Measurements from ENCODE around the gene SPINT2. TPM values are rescaled to one million over a fixed set of nuclear protein-coding genes. Genes with fewer than 3 reads are reported as not detected.

Gene SPINT2
- total and polyA plus RNA-seq, 4 donors, result 95.5 to 242 (median 162) TPM

DNA sequence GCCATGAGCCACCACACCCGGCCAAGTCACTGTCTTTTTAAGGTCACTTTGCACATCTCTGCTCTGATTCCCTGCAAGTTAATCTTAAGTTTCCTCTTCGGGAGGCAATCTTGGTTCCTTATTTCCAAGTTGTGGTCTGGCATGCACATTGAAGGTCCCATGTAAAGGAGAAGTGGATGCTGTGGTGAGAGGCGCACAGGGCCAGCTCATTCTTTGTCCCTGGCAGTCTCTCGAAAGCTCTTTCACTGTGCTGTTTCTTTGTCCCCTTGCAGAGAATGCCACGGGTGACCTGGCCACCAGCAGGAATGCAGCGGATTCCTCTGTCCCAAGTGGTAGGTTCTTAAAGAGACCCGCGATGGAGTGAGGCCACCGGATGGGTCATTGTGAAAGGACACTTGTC, 23.2 kb downstream of the SPINT2 start:
- Histone ChIP-seq H3K27ac (ENCODE audit: low read depth, low read length) (no peak overlapping the region), H3K27me3 (ENCODE audit: control insufficient read depth, insufficient read depth, low read length) (no peaks in the 10 kb centered on the region), H3K36me3 (ENCODE audit: control insufficient read depth, insufficient read depth, low read length) (peaks cover 55% of the 10 kb centered on the region), H3K4me3 (ENCODE audit: low read depth, low read length) (no peak overlapping the region), H3K9me3 (ENCODE audit: control insufficient read depth, insufficient read depth, low read length) (no peaks in the 10 kb centered on the region), H3K4me1 (ENCODE audit: control insufficient read depth, insufficient read depth, low read length) (peaks cover 23% of the 10 kb centered on the region)
- no peak for DNase-seq (ENCODE audit: low read depth in 4 of 6, low spot score in 6 of 6)
- WGBS (ENCODE audit: insufficient coverage), result 27% methylated on average over 9 of the region's 9 CpGs

- WGBS (ENCODE audit: insufficient coverage), result 52% methylated on average over 12 of the region's 16 CpGs
- no peak overlapping the region for H3K27ac ChIP-seq (ENCODE audit: low read depth, low read length)
Observed at GRCh38 chr19:38288123-38288855, 23.9 kb downstream of the SPINT2 start.

DNA sequence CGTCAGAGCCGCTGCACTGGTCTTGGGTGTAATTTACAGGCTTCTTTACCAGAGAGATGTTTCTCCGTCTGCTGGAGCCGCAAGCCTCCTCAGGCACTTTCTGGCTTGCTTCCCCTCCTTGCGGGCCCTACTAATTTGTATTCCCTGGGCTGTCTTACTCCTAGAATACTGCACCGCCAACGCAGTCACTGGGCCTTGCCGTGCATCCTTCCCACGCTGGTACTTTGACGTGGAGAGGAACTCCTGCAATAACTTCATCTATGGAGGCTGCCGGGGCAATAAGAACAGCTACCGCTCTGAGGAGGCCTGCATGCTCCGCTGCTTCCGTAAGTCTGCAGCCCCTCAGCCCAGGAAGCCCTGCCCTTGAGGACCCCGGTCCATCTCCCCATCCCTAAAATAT, 25.6 kb downstream of the SPINT2 start:
- H3K4me3 ChIP-seq (ENCODE audit: low read depth, low read length), result no peak overlapping the region
- H3K27me3 ChIP-seq (ENCODE audit: control insufficient read depth, insufficient read depth, low read length), result no peaks in the 10 kb centered on the region
- DNase-seq (ENCODE audit: low read depth in 4 of 6, low spot score in 6 of 6), result no peak
- peaks cover 63% of the 10 kb centered on the region for H3K36me3 ChIP-seq (ENCODE audit: control insufficient read depth, insufficient read depth, low read length)
- 67% methylated on average over 10 of the region's 15 CpGs for WGBS (ENCODE audit: insufficient coverage)
- H3K4me1 ChIP-seq (ENCODE audit: control insufficient read depth, insufficient read depth, low read length), result peaks cover 33% of the 10 kb centered on the region
- no peaks in the 10 kb centered on the region for H3K9me3 ChIP-seq (ENCODE audit: control insufficient read depth, insufficient read depth, low read length)
- no peak overlapping the region for H3K27ac ChIP-seq (ENCODE audit: low read depth, low read length)

More at GRCh38 chr19:38288123-38288855, 23.9 kb downstream of the SPINT2 start:
- H3K27me3 ChIP-seq (ENCODE audit: control insufficient read depth, insufficient read depth, low read length), result no peaks in the 10 kb centered on the region
- H3K36me3 ChIP-seq (ENCODE audit: control insufficient read depth, insufficient read depth, low read length), result peaks cover 62% of the 10 kb centered on the region
- no peaks in the 10 kb centered on the region for H3K9me3 ChIP-seq (ENCODE audit: control insufficient read depth, insufficient read depth, low read length)
- DNase-seq (ENCODE audit: low read depth in 4 of 6, low spot score in 6 of 6), result no peak
- H3K4me1 ChIP-seq (ENCODE audit: control insufficient read depth, insufficient read depth, low read length), result peaks cover 23% of the 10 kb centered on the region
- H3K4me3 ChIP-seq (ENCODE audit: low read depth, low read length), result no peak overlapping the region

DNA sequence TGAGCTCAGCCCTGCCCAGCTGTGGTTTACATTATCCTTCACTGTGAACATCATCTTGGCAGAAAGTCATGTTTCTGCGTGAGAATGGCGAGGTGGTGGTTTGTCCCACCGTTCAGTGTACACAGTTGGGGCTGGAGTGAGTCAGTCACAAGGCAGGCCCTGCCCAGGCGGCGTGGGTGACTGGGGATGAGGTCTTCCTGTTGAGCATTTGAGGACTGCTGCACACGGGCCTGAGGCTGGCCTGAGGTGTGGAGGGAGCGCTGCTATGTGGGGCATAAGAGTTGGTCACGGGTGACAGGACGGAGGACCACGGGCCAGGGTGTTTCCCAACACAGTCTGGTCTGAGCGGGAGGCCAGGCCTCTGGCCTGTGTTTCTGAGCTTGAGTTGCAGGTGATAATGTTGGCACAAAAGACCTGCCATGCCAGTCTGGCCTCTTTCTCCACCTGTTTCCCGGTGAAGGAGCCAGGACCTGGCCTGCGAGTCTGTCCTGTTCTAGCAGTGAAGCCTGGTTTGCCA, 26.3 kb downstream of the SPINT2 start:
- H3K4me3 ChIP-seq (ENCODE audit: low read depth, low read length), result no peak overlapping the region
- H3K9me3 ChIP-seq (ENCODE audit: control insufficient read depth, insufficient read depth, low read length), result no peaks in the 10 kb centered on the region
- no peak for DNase-seq (ENCODE audit: low read depth in 4 of 6, low spot score in 6 of 6)
- 78% methylated on average over 13 of the region's 13 CpGs for WGBS (ENCODE audit: insufficient coverage)
- H3K27ac ChIP-seq (ENCODE audit: low read depth, low read length), result no peak overlapping the region
- H3K4me1 ChIP-seq (ENCODE audit: control insufficient read depth, insufficient read depth, low read length), result peaks cover 33% of the 10 kb centered on the region
- peaks cover 62% of the 10 kb centered on the region for H3K36me3 ChIP-seq (ENCODE audit: control insufficient read depth, insufficient read depth, low read length)
- no peaks in the 10 kb centered on the region for H3K27me3 ChIP-seq (ENCODE audit: control insufficient read depth, insufficient read depth, low read length)

GRCh38 chr19:38291855-38292254, 27.5 kb downstream of the SPINT2 start:
- Histone ChIP-seq H3K4me1 (ENCODE audit: control insufficient read depth, insufficient read depth, low read length) (peaks cover 33% of the 10 kb centered on the region), H3K27ac (ENCODE audit: low read depth, low read length) (no peak overlapping the region), H3K9me3 (ENCODE audit: control insufficient read depth, insufficient read depth, low read length) (no peaks in the 10 kb centered on the region), H3K4me3 (ENCODE audit: low read depth, low read length) (no peak overlapping the region), H3K27me3 (ENCODE audit: control insufficient read depth, insufficient read depth, low read length) (no peaks in the 10 kb centered on the region), H3K36me3 (ENCODE audit: control insufficient read depth, insufficient read depth, low read length) (peaks cover 56% of the 10 kb centered on the region)
- 83% methylated on average over 9 of the region's 15 CpGs for WGBS (ENCODE audit: insufficient coverage)
- DNase-seq (ENCODE audit: low read depth in 4 of 6, low spot score in 6 of 6), result no peak

- H3K9me3 ChIP-seq (ENCODE audit: control insufficient read depth, insufficient read depth, low read length), result no peaks in the 10 kb centered on the region
- DNase-seq (ENCODE audit: low read depth in 4 of 6, low spot score in 6 of 6), result no peak
- H3K27me3 ChIP-seq (ENCODE audit: control insufficient read depth, insufficient read depth, low read length), result no peaks in the 10 kb centered on the region
- H3K36me3 ChIP-seq (ENCODE audit: control insufficient read depth, insufficient read depth, low read length), result peaks cover 49% of the 10 kb centered on the region
- H3K27ac ChIP-seq (ENCODE audit: low read depth, low read length), result no peak overlapping the region
- WGBS (ENCODE audit: insufficient coverage), result 82% methylated on average over 6 of the region's 9 CpGs
- H3K4me1 ChIP-seq (ENCODE audit: control insufficient read depth, insufficient read depth, low read length), result peaks cover 25% of the 10 kb centered on the region
- H3K4me3 ChIP-seq (ENCODE audit: low read depth, low read length), result no peak overlapping the region
Observed at GRCh38 chr19:38293281-38293680, 28.9 kb downstream of the SPINT2 start.

DNA sequence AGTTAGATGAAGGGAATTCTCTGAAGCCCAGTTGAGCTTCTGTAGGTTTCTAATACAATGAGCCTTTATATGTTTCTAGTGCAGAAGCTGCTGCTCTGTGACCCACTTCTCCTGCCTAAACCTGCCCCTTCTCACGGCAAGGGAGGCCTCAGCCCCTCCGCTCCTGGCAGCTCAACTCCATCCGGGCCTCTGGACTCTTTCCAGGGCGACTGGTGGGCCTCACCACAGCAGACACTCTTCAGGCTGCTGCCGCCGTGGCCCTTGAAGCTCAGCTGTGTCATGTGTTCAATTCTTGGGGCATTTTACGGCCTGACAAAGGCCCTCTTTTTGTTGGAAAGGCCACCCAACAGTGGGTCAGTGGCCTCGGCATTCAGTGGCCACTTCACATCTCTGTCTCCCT, 29.7 kb downstream of the SPINT2 start:
- H3K36me3 ChIP-seq (ENCODE audit: control insufficient read depth, insufficient read depth, low read length), result peaks cover 41% of the 10 kb centered on the region
- H3K27ac ChIP-seq (ENCODE audit: low read depth, low read length), result no peak overlapping the region
- WGBS (ENCODE audit: insufficient coverage), result 36% methylated on average over 8 of the region's 8 CpGs
- no peak overlapping the region for H3K4me3 ChIP-seq (ENCODE audit: low read depth, low read length)
- H3K27me3 ChIP-seq (ENCODE audit: control insufficient read depth, insufficient read depth, low read length), result no peaks in the 10 kb centered on the region
- no peaks in the 10 kb centered on the region for H3K9me3 ChIP-seq (ENCODE audit: control insufficient read depth, insufficient read depth, low read length)
- DNase-seq (ENCODE audit: low read depth in 4 of 6, low spot score in 6 of 6), result no peak
- peaks cover 17% of the 10 kb centered on the region for H3K4me1 ChIP-seq (ENCODE audit: control insufficient read depth, insufficient read depth, low read length)

GRCh38 chr19:38298821-38299680, 34.7 kb downstream of the SPINT2 start:
- WGBS (ENCODE audit: insufficient coverage), result 64% methylated on average over 10 of the region's 11 CpGs
- H3K4me3 ChIP-seq (ENCODE audit: low read depth, low read length), result no peak overlapping the region
- peaks cover 10% of the 10 kb centered on the region for H3K36me3 ChIP-seq (ENCODE audit: control insufficient read depth, insufficient read depth, low read length)
- no peak for DNase-seq (ENCODE audit: low read depth in 4 of 6, low spot score in 6 of 6)
- no peaks in the 10 kb centered on the region for H3K27me3 ChIP-seq (ENCODE audit: control insufficient read depth, insufficient read depth, low read length)
- H3K9me3 ChIP-seq (ENCODE audit: control insufficient read depth, insufficient read depth, low read length), result no peaks in the 10 kb centered on the region
- H3K27ac ChIP-seq (ENCODE audit: low read depth, low read length), result no peak overlapping the region
- H3K4me1 ChIP-seq (ENCODE audit: control insufficient read depth, insufficient read depth, low read length), result peaks cover 6% of the 10 kb centered on the region

GRCh38 chr19:38303517-38304351, 39.4 kb downstream of the SPINT2 start, which contains the start of gene C19orf33:
C19orf33 (plus strand) TSS chr19:38304251; CDS start chr19:38304262, 11 bp downstream.
- no peaks in the 10 kb centered on the region for H3K4me1 ChIP-seq (ENCODE audit: control insufficient read depth, insufficient read depth, low read length)
- 48% methylated on average over 22 of the region's 28 CpGs for WGBS (ENCODE audit: insufficient coverage)
- no peak for DNase-seq (ENCODE audit: low read depth in 4 of 6, low spot score in 6 of 6)
- no peaks in the 10 kb centered on the region for H3K9me3 ChIP-seq (ENCODE audit: control insufficient read depth, insufficient read depth, low read length)
- H3K27ac ChIP-seq (ENCODE audit: low read depth, low read length), result no peak within 1 kb of the TSS
- H3K36me3 ChIP-seq (ENCODE audit: control insufficient read depth, insufficient read depth, low read length), result peaks cover 52% of the 10 kb centered on the region
- no peak within 1 kb of the TSS for H3K4me3 ChIP-seq (ENCODE audit: low read depth, low read length)
- H3K27me3 ChIP-seq (ENCODE audit: control insufficient read depth, insufficient read depth, low read length), result no peaks in the 10 kb centered on the region

Measured in spinal cord (tissue), 10 donors.